NCI-H187 (cell line): ENCODE results near the gene CRACR2A.

Source experiments
- DNase-seq, 2 experiments: peaks; one replicate each; lab custom pipeline; 2025; lab: John Stamatoyannopoulos, UW

Gene CRACR2A

GRCh38 chr12:3615862-3616261 is 137.0 kb downstream of the CRACR2A start:
- DNase-seq, result no peak

GRCh38 chr12:3614806-3615466 is 138.0 kb downstream of the CRACR2A start:
- no peak for DNase-seq

GRCh38 chr12:3613641-3614395 is 139.1 kb downstream of the CRACR2A start:
- DNase-seq, result no peak

- no peak for DNase-seq
Measured at GRCh38 chr12:3611860-3612703, 140.8 kb downstream of the CRACR2A start.

- DNase-seq, result no peak
Measured at GRCh38 chr12:3607821-3608220, 145.1 kb downstream of the CRACR2A start.

GRCh38 chr12:3607039-3607720 is 145.7 kb downstream of the CRACR2A start:
- DNase-seq, result no peak

- DNase-seq, result no peak
Measured at GRCh38 chr12:3606128-3606527, 146.8 kb downstream of the CRACR2A start.

GRCh38 chr12:3605692-3606091 is 147.2 kb downstream of the CRACR2A start:
- DNase-seq, result no peak

GRCh38 chr12:3604748-3605586 is 147.9 kb downstream of the CRACR2A start:
- DNase-seq, result peak in 1 of 2 experiments; percentile 15

GRCh38 chr12:3604286-3604685 is 148.6 kb downstream of the CRACR2A start:
- no peak for DNase-seq

GRCh38 chr12:3603576-3603975 is 149.3 kb downstream of the CRACR2A start:
- DNase-seq, result no peak

GRCh38 chr12:3602488-3602887 is 150.4 kb downstream of the CRACR2A start:
- DNase-seq, result no peak

- no peak for DNase-seq
Measured at GRCh38 chr12:3601461-3602150, 151.3 kb downstream of the CRACR2A start.

- DNase-seq, result no peak
Measured at GRCh38 chr12:3600951-3601350, 152.0 kb downstream of the CRACR2A start.

GRCh38 chr12:3600039-3600720 is 152.7 kb downstream of the CRACR2A start:
- DNase-seq, result no peak

GRCh38 chr12:3598896-3599860 is 153.7 kb downstream of the CRACR2A start:
- DNase-seq, result no peak

GRCh38 chr12:3597526-3598210 is 155.2 kb downstream of the CRACR2A start:
- DNase-seq, result no peak
